GM18858 (cell line): Measurements from ENCODE around the gene URB1.
A peak's percentile ranks its signal among the peaks of the same experiment; 100 is the strongest.
"Not testable (repeated sequence)": the region's sequence is repeated elsewhere in the genome, so short reads cannot be mapped to it uniquely, and the experiment has no call there.

ENCODE experiments used
- ATAC-seq: cut with Tn5 transposase; IDR thresholded peaks from one replicate; pipeline ENCODE4 v1.9.1; 2021; ENCODE audit not compliant: unreplicated experiment

Gene URB1, protein sequence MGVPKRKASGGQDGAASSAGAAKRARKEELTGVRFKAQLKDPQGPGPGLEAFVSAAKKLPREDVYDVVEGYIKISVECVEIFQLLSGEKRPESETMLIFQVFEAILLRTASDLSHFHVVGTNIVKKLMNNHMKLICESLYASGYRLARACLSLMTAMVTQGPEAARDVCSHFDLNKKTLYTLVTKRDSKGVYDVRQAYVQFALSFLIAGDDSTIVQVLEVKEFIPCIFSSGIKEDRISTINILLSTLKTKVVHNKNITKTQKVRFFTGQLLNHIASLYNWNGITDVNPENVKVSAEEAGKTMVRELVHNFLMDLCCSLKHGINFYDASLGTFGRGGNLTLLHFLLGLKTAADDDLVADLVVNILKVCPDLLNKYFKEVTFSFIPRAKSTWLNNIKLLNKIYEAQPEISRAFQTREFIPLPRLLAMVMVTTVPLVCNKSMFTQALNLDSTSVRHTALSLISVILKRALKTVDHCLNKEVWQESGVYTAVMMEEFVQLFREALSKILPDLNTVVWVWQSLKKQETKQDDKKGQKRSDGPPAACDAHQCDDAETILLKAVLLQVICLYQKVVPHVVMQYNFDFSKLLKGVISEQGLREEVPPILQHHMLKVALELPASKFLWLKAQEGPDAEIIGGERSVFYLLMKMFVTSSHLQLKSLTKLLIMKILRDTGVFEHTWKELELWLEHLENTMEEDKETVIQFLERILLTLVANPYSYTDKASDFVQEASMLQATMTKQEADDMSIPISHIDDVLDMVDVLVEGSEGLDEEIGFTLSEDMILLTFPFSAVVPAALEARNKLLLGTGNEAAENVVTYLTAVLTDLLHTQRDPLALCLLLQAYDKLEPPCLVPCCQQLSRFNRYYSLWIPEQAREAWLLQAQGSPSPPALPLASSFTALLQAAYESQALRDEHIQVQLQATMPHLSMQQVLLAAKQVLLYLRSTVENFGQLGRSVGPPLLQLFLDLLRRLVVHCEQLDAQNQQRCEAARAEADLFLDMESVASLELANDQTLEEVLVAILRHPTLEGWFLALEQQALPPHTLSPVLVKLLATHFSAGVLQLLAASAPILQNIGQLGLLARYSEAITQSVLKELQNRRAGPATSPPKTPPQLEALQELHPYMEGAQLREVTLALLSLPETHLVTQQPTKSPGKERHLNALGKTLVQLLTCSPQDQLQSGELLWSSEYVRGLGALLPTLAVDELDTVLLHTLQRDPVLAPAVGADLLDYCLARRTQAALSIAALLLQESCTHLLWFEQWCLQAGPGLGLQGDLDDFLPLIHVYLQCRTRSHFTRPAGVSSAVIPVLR (N-terminal part only)

DNA sequence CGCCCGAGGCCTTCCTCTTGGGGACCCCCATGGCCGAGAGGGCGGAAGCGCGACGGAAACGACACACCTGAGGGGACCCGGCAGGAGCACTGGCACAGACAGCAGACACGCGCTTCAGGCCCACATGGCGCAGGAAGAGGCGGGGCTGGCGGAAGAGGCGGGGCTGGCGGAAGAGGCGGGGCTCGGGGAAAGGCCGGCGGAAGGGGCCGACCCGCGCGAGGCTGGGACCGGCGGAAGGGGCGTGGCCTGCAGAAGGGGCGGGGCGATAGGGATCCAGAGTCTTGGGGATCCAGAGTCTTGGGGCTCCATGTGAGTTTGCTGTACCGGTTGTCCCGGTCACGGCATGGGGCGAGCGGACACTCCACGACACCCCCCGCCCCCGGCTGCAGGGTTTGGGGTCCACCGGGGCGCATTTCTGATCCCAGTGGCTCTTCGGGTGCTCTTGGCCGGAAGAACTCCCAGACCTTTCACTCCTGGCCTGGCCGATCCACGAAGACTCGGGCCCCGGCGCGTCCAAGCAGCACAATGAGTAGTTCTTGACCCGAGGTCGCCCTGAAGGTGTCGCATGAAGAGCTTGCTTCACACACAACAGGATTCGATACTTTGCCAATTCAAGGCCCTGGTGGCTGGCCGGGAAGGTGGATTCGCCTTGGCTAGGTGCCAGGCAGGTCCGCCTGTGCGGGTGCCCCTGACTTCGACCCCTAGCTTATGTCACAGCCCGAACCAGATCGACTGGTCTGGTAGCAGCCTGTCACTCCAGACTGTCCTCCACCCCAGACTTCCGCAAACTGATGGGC, at the start of gene URB1:
URB1 (minus strand) TSS at position 133 of the 797 bp plus-strand sequence; CDS start at position 31, 102 bp downstream.
- peak; percentile 76 for ATAC-seq

DNA sequence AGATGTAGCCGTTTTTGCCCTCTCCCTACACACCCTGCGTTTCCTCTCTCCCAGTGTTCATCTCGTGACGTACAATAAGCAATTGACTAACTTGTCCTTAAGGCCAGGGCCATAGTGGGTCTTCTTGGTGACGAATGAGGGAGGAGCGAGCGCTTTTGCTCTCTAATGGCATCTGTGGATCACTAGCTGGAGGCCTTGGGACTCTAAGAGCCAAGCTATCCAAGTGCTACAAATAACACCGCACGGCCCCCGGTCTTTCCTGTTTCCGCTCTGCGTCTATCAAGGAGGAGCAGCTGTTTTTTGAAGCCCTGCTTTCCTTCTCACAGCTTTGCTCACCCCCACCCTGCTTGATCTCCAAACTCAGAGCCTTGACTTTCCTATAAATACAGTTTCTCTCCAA, 44.9 kb upstream of the URB1 start:
- ATAC-seq, result no peak

DNA sequence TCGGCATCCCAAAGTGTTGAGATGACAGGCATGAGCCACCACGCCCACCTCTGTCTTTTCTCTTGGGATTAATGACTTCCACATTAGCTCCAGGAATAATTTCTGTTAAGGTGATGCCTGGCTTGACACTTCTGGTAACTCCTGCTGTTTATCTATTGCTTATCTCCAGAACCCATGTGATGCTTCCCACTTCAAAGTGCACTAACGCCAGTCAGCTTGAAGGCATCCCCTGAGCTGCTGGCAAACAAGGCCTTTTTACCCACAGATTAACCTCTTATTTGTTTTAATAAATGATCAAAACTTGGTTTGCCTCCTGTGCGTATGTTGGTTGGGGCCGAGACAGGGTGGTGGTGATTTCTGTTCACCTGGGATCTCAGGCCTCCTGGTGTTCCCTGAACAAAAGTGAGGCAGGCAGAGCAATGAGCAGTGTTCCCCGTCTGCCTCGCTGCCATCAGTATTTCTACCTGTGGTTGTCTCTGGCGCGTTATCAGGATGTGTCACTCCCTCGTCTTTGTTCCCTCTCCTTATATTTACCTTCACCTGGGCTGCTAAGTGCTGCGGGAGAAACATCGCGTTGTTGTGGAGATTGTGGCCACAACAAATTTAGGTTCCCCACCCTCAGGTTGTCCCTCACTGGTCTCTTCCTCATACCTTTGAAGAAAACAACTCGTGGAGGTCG, 40.3 kb upstream of the URB1 start:
- not testable (repeated sequence) for ATAC-seq

DNA sequence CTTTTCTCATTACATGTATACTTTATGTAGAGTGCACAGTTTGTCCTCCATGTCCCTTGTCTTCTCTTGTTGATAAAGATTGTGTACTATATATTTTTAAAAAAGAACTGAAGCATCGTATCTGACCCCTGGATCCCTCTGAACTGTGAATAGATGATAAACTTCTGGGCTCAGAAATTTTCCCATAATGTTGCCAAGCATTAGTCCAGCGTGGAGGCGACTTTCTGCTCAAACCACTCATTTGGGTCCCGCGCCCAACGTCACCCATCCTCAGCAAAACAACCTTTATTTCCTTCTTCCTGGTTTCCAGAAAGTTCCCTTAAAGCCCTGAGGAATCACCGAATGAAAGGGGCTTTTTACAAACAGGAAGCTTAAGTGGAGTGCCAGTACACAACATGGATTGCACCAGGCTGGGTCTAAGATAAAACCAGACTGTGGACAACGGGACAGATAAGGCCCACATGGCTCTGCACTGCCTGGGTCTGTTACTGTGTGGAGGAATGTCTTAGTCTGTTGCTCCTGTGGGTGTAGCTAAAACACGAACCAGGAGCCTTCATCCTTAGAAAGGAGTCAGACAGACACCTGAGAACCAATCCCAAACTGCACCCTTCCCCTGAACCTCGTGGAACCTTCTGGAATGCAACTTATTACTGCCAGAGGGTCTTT, 35.3 kb upstream of the URB1 start:
- no peak for ATAC-seq

DNA sequence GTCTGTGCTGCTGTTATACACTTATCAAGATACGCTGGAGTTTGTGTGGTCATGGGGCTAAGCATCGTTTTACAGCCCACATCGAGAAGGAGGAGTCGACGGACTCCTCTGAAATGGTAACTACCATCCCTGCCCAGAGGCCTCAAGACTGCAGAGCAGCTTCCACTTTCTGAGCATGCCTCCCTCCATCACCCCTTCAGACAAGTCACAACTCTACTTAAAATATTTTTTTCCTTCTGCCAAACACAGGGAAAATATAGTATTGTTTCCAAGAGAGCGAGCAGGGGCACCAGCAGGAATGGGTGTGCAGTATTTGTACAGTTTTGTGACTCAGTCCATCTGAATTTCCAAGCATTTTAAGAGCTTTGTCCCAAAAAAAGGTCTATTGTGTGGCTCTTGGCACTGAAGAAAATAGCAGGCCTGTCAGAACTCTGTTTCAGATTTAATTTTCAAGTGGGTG, 33.8 kb upstream of the URB1 start:
- no peak for ATAC-seq

DNA sequence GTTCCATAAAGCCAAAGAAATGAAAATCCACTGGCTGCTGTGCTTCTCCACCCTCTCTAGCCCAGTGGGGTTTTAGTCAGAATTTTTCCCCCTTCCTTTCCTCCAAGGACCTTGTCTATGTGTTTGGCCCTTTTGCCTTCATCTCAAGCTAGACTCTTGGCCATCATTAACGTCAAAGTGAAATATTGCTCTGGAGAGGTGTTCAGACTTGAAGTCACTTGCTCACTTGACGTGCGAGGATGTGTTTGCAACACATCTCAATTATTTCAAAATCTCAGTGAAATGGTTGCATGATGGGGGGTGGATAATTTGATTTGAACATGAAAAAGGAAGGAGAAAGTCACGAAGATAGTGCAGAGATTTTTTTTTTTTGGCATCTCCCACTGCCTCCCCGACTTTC, 33.3 kb upstream of the URB1 start:
- no peak for ATAC-seq

DNA sequence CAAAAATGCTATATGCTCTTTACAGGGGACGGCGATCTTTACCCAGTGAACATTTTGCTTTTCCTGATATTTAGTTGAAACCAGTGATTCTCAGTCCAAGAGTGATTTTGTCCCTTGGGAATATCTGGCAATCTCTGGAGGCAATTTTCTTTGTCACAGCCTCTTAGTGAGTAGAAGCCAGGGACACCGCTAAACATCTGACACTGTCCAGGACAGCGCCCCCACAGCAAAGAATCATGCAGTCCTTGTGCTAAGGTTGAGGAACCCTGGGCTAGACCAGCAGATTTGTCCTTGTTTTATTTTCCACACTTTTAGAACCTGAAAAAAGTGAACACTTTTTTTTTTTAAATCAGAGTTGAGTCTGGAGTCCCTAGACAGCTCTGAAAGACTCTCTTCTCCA, 32.8 kb upstream of the URB1 start:
- ATAC-seq, result no peak

DNA sequence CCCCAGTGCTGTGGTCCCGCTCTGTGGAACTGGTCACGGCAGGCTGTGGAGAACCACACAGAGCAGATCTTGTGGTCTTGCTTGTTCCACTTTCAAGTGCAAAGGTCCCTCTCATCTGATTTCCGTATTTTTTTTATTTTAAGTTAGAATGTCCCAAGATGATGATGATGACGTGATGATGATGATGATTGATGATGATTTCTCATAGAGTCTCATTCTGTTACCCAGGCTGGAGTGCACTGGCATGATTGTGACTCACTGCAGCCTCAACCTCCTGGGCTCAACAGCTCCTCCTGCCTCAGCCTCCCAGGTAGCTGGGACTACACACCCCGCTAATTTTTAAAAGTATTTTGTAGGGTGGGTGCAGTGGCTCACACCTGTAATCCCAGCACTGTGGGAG, 31.9 kb upstream of the URB1 start:
- no peak for ATAC-seq

DNA sequence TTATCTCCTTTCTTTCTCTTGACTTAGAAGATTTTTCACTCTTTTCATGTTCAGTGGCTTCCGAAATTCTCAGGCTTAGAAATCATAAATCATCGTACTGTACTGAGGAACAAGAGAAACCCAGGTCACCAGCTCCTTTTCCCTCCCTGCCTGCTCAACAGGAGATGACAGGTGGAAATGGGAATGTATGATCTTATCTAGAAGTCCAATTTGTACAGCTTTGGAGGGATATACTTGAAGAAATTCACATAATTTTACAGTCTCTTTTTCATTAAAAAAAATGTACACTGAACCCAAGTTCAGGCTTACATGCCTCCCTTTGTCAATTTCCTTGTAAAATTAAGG, 31.4 kb upstream of the URB1 start:
- no peak for ATAC-seq

DNA sequence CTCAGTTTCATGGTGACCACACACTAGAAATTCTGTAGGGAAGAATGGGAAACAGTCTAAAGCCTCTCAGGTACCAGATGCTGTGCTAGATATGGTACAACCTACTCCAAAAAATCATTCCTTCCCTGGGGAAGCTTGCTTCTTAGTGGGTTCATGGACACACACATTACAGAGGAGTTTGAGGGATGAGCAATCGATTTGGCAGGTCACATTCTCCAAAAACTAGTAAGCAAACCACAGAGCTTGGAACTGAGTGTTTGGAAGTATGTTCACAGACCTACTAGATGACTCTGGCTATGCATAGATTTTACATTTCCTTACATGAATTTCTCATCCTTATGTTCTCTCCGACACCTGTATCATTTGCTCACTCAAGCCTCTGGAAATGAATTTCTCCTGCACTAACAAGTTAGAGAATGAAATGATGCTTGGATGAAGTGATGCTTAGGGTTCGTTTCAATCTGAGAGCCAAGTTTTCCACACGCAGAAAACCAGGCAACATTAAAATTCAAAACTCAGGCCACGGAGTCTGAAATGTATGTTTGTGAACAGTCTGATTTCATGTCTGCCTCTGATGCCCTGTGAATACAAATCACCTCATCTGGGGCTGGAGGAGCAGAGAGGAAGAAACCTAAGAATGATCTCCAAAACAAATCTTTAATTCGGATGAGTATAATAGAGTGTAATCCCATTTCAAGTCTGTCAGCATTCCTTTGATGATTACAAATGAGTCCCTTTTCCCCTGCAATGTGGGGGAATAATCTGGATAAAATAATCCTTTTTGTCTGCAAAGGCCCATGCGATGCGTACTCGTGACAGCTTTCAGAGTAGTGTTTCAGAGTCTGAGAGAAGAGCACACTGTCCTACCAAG, 30.7 kb upstream of the URB1 start:
- no peak for ATAC-seq

DNA sequence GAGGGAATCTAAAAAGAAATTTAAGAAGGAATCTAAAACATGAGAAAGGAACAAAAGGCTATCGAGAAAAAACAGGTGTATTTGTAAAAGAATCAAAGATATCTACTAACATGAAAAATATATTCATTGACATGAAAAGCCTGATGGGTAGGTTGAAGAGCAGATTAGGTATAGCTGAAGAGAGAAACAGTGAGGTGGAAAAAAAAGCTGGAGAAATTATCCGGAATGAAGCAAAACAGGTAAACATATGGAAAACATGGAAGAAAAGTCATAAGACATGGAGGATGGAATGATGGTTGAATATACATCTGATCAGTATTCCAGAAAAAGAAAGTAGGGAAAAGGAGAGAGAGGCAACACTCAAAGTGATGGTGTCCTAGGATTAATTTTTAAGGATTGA, 29.3 kb upstream of the URB1 start:
- ATAC-seq, result no peak

DNA sequence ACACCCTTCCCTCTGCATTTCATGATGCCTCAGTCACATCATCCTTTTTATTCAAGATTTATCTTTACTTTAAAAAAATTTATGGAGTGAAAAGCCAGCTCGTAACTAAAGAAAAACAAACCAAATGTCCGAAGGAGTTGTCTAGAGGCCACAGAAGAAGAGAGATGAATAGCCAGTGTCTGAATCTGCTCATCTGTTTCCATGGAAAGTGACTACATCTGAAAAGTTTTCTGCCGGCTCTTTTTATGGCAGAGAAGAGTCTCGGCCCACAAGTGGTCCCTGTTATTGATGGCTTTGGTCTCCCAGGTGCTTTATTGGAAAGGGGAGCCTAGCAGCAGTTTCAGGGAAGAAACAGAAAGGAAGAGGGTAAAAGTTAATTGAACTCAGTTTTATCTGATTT, 25.3 kb upstream of the URB1 start:
- no peak for ATAC-seq

DNA sequence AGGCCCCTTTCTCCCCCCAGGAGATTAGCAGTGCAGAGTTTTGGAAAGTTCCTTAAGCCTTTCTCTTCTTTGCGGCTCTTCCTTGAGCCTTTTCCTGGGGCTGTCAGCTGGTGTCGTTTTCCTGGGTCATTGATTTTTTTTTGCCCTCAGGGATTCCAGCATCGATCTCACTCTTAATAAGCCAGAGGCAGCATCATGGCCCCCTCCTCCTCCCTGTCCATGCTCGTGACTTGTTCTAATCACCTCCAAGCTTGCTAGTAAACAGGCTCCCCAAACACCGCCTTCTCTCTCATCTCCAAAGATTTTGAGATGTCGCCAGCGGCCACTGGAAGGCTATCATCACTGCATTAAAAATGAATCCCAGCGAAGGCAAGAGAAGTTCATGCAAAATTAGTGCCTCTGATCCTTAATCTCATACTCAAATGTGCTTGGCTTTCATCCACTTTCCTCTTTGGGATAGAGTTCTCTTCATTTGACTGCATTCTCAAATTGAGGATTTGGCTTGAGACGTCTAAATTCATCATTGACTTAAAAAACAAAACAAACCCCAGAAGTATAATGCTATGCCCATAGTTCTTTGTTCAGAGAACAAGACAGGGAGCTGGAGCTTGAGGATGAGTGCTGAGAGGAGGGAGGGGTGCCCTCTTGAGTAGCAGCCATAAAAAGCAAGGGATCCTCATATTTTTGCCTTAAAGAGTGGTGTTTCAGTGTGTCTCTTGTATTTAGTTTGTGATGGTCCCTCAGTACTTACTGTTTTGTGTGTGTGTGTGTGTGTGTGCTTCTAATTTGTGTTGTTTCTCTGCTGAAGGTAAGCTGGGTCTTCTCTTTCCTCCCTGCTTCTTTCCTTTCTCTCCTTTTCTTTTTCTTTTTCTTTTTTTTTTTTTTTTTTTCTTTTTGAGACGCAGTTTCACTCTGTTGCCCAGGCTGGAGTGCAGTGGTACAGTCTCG, 22.9 kb upstream of the URB1 start:
- no peak for ATAC-seq

DNA sequence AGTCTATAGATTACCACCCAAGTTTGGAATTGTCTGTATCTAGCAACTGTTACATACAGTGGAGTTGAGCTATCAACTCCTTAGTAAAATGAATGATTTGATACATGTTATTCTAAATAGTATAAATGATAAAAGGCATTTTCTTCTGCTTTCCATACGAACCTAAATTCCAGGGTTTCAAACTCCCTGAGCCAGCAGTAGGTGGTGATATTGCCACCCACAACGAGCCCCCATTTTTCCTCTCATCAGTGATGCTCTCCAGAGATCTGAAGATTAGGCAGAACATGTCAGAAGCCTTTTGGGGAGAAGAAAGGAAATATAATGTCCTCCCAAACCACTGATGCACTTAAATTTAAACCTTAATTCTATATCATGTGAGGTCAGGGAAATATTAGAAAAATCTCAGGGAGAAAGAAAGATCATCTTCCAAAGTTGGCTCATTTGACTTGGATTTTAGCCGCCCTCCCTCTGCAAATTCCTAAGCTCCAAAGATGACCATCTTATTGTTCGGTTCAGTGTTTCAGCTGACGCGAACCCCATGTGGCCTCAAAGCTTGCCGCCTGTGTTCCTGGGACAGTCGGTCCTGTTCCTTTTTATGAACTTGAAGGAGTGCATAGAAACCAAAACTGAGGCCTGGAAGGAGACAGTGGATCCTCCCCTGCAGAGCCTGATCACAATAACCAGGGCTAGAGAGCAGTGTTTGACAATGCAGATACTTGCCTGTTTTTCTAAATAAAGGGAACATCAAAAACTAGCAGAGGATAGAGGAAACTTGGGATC, 22.0 kb upstream of the URB1 start:
- ATAC-seq, result no peak

DNA sequence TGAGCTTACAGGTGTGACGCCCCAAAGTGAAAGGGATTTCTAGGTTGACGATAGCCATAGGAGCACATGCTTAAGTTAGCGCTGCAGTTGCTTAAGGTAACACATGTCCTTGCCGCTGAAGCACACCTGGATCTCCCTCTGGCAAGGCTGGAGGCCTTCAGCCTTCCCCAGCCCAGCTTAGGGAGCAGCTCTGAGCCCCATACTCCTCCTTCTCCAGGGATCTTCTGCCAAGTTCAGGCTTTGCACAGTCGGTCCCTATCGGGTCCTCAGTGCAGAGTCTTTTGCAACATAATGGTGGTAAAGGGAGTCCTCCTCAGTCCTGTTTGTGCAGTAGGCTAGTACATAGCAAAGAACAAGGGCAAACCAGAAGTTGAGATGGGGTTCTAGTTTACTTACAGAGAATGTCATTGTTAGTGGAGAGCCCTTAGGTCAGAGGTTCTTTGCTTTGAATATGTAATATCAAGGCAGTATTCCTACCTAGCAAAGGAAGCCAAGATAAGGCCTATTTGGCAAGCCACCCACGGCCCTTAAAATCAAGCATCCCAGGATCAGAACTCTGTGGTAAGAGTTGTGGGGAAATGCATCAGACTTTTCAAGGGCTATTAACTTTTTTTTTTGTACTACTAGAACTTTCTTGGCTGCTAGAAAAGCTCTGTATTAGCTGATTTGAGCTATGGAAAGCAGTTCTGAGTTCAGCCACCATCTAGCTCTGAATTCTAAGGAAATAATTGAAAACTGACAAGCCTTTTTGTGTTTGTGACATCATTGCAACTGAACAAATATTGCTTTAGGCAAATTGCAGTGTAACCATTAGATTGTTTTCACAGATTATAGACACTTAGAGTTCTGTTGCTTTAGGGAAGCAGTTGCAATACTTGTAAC, 21.1 kb upstream of the URB1 start:
- ATAC-seq, result no peak
